ENCODE measurements around the gene SIX5.
A peak's percentile ranks its signal among the peaks of the same experiment; 100 is the strongest.
"Not testable (repeated sequence)": the region's sequence is repeated elsewhere in the genome, so short reads cannot be mapped to it uniquely, and the experiment has no call there.

The SIX5 gene

GRCh38 chr19:45753548-45753947 is 15.5 kb downstream of the SIX5 start:
- peak; percentile 22; the same call in 1 of the 2 replicates for TF ChIP-seq CTCF (IDR thresholded peaks at IDR 0.05; ENCODE audit: borderline replicate concordance, insufficient read depth, low read depth, low read length)
- no peak overlapping the region for H3K4me3 ChIP-seq (ENCODE audit: low read depth, low read length)

DNA sequence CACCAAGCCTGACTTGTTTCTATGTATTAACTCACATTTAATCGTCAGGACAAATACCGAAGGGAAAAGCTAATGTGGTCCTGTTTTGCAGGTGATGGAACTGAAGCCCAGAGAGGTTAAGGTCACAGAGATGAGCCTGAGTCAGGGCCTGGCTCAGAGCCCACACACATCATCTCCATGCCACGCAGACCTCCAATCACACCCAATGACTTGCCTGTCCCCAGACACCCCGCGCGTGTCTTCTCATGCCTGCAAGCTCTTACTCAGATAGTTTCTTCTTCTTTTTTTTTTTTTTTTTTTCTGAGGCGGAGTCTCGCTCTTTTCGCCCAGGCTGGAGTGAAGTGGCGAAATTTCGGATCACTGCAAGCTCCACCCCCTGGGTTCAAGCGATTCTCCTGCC is 16.4 kb downstream of the SIX5 start:
- no peak overlapping the region for H3K4me3 ChIP-seq (ENCODE audit: low read depth, low read length)
- TF ChIP-seq CTCF (IDR thresholded peaks at IDR 0.05; ENCODE audit: borderline replicate concordance, insufficient read depth, low read depth, low read length) = no peak

- H3K4me3 ChIP-seq (ENCODE audit: low read depth, low read length) = not testable (repeated sequence)
These were observed 17.6 kb downstream of the SIX5 start for GRCh38 chr19:45751483-45751882.

DNA sequence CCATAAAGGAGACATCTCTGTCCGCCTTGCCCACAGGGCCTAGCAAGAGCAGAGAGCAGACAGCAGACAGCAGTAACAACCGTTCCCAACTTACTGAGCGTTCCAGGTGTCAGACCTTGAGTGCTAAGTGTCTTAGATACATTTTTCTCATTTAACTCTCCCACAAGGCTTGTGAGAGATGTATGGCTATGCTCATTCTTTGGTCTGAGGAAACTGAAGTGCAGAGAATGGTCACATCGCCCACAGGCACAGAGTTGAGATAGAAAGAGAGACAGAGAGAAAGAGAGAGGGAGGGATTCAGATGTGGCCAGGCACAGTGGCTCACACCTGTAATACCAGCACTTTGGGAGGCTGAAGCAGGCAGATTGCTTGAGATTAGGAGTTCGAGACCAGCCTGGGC is 21.5 kb downstream of the SIX5 start:
- no peak for TF ChIP-seq CTCF (IDR thresholded peaks at IDR 0.05; ENCODE audit: borderline replicate concordance, insufficient read depth, low read depth, low read length)
- H3K4me3 ChIP-seq (ENCODE audit: low read depth, low read length) = no peak overlapping the region

GRCh38 chr19:45746866-45747265 is 22.2 kb downstream of the SIX5 start:
- no peak for TF ChIP-seq CTCF (IDR thresholded peaks at IDR 0.05; ENCODE audit: borderline replicate concordance, insufficient read depth, low read depth, low read length)
- H3K4me3 ChIP-seq (ENCODE audit: low read depth, low read length) = no peak overlapping the region

- TF ChIP-seq CTCF (IDR thresholded peaks at IDR 0.05; ENCODE audit: borderline replicate concordance, insufficient read depth, low read depth, low read length) = no peak
- H3K4me3 ChIP-seq (ENCODE audit: low read depth, low read length) = no peak overlapping the region
These were observed 23.4 kb downstream of the SIX5 start for GRCh38 chr19:45745606-45746005.

DNA sequence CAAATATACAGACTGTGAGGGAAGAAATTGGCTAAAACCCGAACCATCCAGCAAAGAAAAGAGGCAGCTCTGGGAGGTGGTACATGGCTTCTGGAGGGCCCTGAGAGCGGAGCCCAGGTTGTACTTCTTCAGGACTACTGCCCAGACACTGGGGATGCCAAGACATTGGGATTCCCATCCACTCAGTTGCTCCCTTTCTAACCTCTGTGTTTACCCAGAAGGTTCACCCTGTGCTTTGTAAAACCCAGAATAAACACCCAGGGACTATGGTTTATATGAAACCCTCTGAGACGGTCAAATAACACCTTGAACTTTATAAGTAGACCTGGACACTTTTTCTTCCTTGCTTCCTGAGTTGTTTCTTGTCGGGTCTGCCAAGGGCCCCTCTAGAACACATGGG is 26.1 kb downstream of the SIX5 start:
- H3K4me3 ChIP-seq (ENCODE audit: low read depth, low read length) = no peak overlapping the region
- TF ChIP-seq CTCF (IDR thresholded peaks at IDR 0.05; ENCODE audit: borderline replicate concordance, insufficient read depth, low read depth, low read length) = no peak

All from GM12875 (cell line).